ENCODE measurements around the gene SLC9A3. TPM values are rescaled to one million over a fixed set of nuclear protein-coding genes. Genes with fewer than 3 reads are reported as not detected.

Gene SLC9A3
- total RNA-seq, 6 experiments from 2014 or later, result 0.63 to 1.00 (median 0.74) TPM

- Mint-ChIP-seq H3K4me3 (no peak overlapping the region), H3K9me3 (no peaks in the 10 kb centered on the region), H3K27ac (no peak overlapping the region), H3K27me3 (ENCODE audit: insufficient read depth) (peaks cover 21% of the 10 kb centered on the region), H3K4me1 (ENCODE audit: low read depth) (no peaks in the 10 kb centered on the region), H3K36me3 (ENCODE audit: low read depth) (no peaks in the 10 kb centered on the region)
- TF ChIP-seq, protein P1, sequence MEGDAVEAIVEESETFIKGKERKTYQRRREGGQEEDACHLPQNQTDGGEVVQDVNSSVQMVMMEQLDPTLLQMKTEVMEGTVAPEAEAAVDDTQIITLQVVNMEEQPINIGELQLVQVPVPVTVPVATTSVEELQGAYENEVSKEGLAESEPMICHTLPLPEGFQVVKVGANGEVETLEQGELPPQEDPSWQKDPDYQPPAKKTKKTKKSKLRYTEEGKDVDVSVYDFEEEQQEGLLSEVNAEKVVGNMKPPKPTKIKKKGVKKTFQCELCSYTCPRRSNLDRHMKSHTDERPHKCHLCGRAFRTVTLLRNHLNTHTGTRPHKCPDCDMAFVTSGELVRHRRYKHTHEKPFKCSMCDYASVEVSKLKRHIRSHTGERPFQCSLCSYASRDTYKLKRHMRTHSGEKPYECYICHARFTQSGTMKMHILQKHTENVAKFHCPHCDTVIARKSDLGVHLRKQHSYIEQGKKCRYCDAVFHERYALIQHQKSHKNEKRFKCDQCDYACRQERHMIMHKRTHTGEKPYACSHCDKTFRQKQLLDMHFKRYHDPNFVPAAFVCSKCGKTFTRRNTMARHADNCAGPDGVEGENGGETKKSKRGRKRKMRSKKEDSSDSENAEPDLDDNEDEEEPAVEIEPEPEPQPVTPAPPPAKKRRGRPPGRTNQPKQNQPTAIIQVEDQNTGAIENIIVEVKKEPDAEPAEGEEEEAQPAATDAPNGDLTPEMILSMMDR (IDR thresholded peaks at IDR 0.05), result no peak
- DNase-seq, result no peak
These were observed 24.7 kb downstream of the SLC9A3 start for GRCh38 chr5:499233-500209.

DNA sequence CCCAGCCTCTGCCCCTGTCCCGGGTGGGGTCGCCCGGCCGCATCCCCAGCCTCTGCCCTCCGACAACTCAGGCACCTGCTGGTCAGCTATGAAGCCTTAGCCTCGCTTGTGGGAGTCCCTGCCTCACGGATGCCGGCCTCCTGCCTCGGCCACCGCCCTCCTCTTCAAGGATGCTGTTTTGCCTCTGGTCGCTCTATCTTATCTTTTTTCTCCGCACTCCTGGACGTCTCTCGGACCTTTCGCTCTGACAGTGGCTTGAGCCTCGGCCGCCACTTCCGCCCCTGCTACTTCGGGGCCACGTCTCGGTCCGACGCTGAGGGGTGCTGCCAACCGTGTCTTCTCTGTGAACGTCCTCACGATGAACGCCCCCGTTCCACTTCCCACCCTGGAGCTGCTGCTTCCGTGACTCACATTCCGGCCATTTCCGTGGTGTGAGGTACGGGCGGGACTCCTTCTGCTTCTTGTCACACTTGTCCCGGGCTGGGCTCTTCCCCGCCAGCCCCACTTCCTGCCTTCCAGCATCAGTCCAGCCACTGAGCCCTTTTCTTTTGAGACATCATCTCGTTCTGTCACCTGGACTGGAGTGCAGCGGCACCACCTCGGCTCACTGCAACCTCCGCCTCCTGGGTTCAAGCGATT lies 26.3 kb downstream of the SLC9A3 start:
- TF ChIP-seq, protein P1 (IDR thresholded peaks at IDR 0.05), result no peak
- H3K27me3 Mint-ChIP-seq (ENCODE audit: insufficient read depth), result peaks cover 21% of the 10 kb centered on the region
- H3K27ac Mint-ChIP-seq, result no peak overlapping the region
- H3K9me3 Mint-ChIP-seq, result no peaks in the 10 kb centered on the region
- H3K4me1 Mint-ChIP-seq (ENCODE audit: low read depth), result no peaks in the 10 kb centered on the region
- no peak overlapping the region for H3K4me3 Mint-ChIP-seq
- no peak for DNase-seq
- no peaks in the 10 kb centered on the region for H3K36me3 Mint-ChIP-seq (ENCODE audit: low read depth)

DNA sequence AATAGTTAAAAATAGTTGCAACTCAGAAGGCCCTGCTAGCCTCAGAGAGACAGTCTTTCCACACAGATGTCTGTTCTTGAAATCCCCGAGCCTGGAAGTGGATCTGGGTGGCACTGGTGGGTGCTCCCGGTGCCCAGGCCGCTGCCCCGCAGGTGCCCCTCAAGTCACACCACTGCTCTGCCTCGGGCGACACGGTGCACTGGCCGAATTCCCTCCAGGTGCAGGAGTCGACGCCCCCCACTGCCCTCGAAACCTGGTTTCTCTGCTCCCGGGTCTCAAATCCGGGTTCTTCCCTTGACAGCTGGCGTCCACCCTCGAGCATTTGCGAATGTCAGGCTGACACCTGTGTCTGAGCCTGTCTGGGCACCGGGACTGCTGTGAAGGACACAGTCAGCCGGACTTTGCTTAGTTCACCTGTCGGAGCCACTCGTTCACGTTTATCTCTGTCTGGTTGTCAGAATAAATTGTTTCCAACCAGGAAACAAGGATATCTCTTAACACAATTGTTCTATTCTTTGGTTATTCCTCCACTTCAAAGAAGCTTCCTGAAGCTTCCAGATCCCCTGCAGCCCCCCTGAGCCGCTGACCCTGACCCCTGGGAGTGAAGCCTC lies 27.1 kb downstream of the SLC9A3 start:
- TF ChIP-seq, protein P1 (IDR thresholded peaks at IDR 0.05), result no peak
- Mint-ChIP-seq H3K9me3 (no peaks in the 10 kb centered on the region), H3K27me3 (ENCODE audit: insufficient read depth) (peaks cover 18% of the 10 kb centered on the region), H3K4me3 (no peak overlapping the region), H3K4me1 (ENCODE audit: low read depth) (no peaks in the 10 kb centered on the region), H3K36me3 (ENCODE audit: low read depth) (no peaks in the 10 kb centered on the region), H3K27ac (no peak overlapping the region)
- no peak for DNase-seq

- Mint-ChIP-seq H3K36me3 (ENCODE audit: low read depth) (no peaks in the 10 kb centered on the region), H3K27me3 (ENCODE audit: insufficient read depth) (peaks cover 20% of the 10 kb centered on the region), H3K4me1 (ENCODE audit: low read depth) (no peaks in the 10 kb centered on the region), H3K27ac (no peak overlapping the region), H3K9me3 (no peaks in the 10 kb centered on the region), H3K4me3 (no peak overlapping the region)
- DNase-seq, result no peak
- TF ChIP-seq, protein P1 (IDR thresholded peaks at IDR 0.05), result no peak
These were observed 28.2 kb downstream of the SLC9A3 start for GRCh38 chr5:496028-496427.

- TF ChIP-seq, protein P1 (IDR thresholded peaks at IDR 0.05), result no peak
- peaks cover 22% of the 10 kb centered on the region for H3K27me3 Mint-ChIP-seq (ENCODE audit: insufficient read depth)
- no peaks in the 10 kb centered on the region for H3K36me3 Mint-ChIP-seq (ENCODE audit: low read depth)
- H3K4me1 Mint-ChIP-seq (ENCODE audit: low read depth), result no peaks in the 10 kb centered on the region
- no peaks in the 10 kb centered on the region for H3K9me3 Mint-ChIP-seq
- DNase-seq, result no peak
- no peak overlapping the region for H3K27ac Mint-ChIP-seq
- no peak overlapping the region for H3K4me3 Mint-ChIP-seq
These were observed 29.5 kb downstream of the SLC9A3 start for GRCh38 chr5:494667-495255.
